H9 (cell line): ENCODE results near the gene TECTA. TPM values are rescaled to one million over a fixed set of nuclear protein-coding genes. Genes with fewer than 3 reads are reported as not detected.

Source experiments
- DNase-seq: peaks from one replicate; pipeline ENCODE4 v3.0.0-alpha.2; 2017
- H2AFZ ChIP-seq: one replicate; pipeline ENCODE4 v1.6.1; 2013; ENCODE audit warnings: mild to moderate bottlenecking, low read length, control low read depth, moderate library complexity
- H2AK5ac ChIP-seq: 2 replicates; pipeline ENCODE4 v1.6.1; 2013; ENCODE audit warnings: low read length, control low read depth, mixed read lengths; ENCODE audit not compliant: insufficient read length
- H2BK120ac ChIP-seq: one replicate; pipeline ENCODE4 v1.6.1; 2013; ENCODE audit warnings: low read depth, mild to moderate bottlenecking, low read length, control low read depth, inconsistent platforms; ENCODE audit not compliant: poor library complexity, severe bottlenecking
- H2BK12ac ChIP-seq: 2 replicates; pipeline ENCODE4 v1.6.1; 2013; ENCODE audit warnings: low read length, control low read depth, mixed read lengths, low read depth; ENCODE audit not compliant: insufficient read length
- H2BK15ac ChIP-seq: 2 replicates; pipeline ENCODE4 v1.6.1; 2013; ENCODE audit warnings: low read depth, low read length, control low read depth
- H2BK20ac ChIP-seq: one replicate; pipeline ENCODE4 v1.6.1; 2013; ENCODE audit warnings: low read depth, mild to moderate bottlenecking, low read length, control low read depth, inconsistent platforms; ENCODE audit not compliant: poor library complexity, severe bottlenecking
- H2BK5ac ChIP-seq: 2 replicates; pipeline ENCODE4 v1.6.1; 2013; ENCODE audit warnings: low read length, control low read depth, mixed read lengths; ENCODE audit not compliant: insufficient read length
- H3K14ac ChIP-seq: 2 replicates; pipeline ENCODE4 v1.6.1; 2013; ENCODE audit warnings: low read length, control low read depth; ENCODE audit not compliant: insufficient read depth
- H3K18ac ChIP-seq: 2 replicates; pipeline ENCODE4 v1.6.1; 2013; ENCODE audit warnings: low read depth, mild to moderate bottlenecking, mixed read lengths, low read length, control low read depth; ENCODE audit not compliant: insufficient read length
- H3K23ac ChIP-seq: 2 replicates; pipeline ENCODE4 v1.6.1; 2013; ENCODE audit warnings: low read length, control low read depth, mixed read lengths, low read depth; ENCODE audit not compliant: insufficient read length
- H3K23me2 ChIP-seq: 2 replicates; pipeline ENCODE4 v1.6.1; 2013; ENCODE audit warnings: low read depth, mild to moderate bottlenecking, mixed read lengths, low read length, control low read depth; ENCODE audit not compliant: insufficient read length, poor library complexity, severe bottlenecking
- H3K27ac ChIP-seq: 2 replicates; pipeline ENCODE4 v1.5.1; 2013; ENCODE audit warnings: low read length, control low read depth, mixed read lengths, low read depth; ENCODE audit not compliant: insufficient read length
- H3K27me3 ChIP-seq: 2 replicates; pipeline ENCODE4 v1.6.1; 2013; ENCODE audit warnings: low read length, control low read depth, inconsistent platforms; ENCODE audit not compliant: insufficient read depth
- H3K4ac ChIP-seq: 2 replicates; pipeline ENCODE4 v1.6.1; 2013; ENCODE audit warnings: low read depth, mild to moderate bottlenecking, control low read depth, inconsistent platforms, low read length, moderate library complexity
- H3K4me1 ChIP-seq: 2 replicates; pipeline ENCODE4 v1.6.1; 2013; ENCODE audit warnings: low read length, control low read depth, inconsistent platforms; ENCODE audit not compliant: insufficient read depth
- H3K4me2 ChIP-seq: 2 replicates; pipeline ENCODE4 v1.6.1; 2013; ENCODE audit warnings: low read length, control low read depth, mixed read lengths; ENCODE audit not compliant: insufficient read length, insufficient read depth
- H3K56ac ChIP-seq: 2 replicates; pipeline ENCODE4 v1.6.1; 2013; ENCODE audit warnings: low read depth, mild to moderate bottlenecking, mixed read lengths, low read length, control low read depth; ENCODE audit not compliant: insufficient read length
- H3K79me1 ChIP-seq: 2 replicates; pipeline ENCODE4 v1.6.1; 2013; ENCODE audit warnings: low read depth, mild to moderate bottlenecking, moderate library complexity, low read length, control low read depth, inconsistent platforms; ENCODE audit not compliant: insufficient read depth, poor library complexity, severe bottlenecking
- H3K79me2 ChIP-seq: 2 replicates; pipeline ENCODE4 v1.6.1; 2013; ENCODE audit warnings: low read length, control low read depth, inconsistent platforms; ENCODE audit not compliant: insufficient read depth
- H3K9ac ChIP-seq: 2 replicates; pipeline ENCODE4 v1.6.1; 2013; ENCODE audit warnings: low read length, control low read depth, mixed read lengths; ENCODE audit not compliant: insufficient read length; ENCODE audit errors: extremely low read depth
- H3K9me3 ChIP-seq: one replicate; pipeline ENCODE4 v1.6.1; 2013; ENCODE audit warnings: low read depth, low read length, inconsistent platforms; ENCODE audit not compliant: control insufficient read depth
- H3T11ph ChIP-seq: one replicate; pipeline ENCODE4 v1.6.1; 2013; ENCODE audit warnings: mild to moderate bottlenecking, low read length, control low read depth, inconsistent platforms
- H4K20me1 ChIP-seq: one replicate; pipeline ENCODE4 v1.6.1; 2013; ENCODE audit not compliant: control insufficient read depth, insufficient read length, insufficient read depth
- H4K5ac ChIP-seq: 2 replicates; pipeline ENCODE4 v1.6.1; 2013; ENCODE audit warnings: low read depth, mild to moderate bottlenecking, mixed read lengths, low read length, control low read depth; ENCODE audit not compliant: insufficient read length
- H4K8ac ChIP-seq: replicated peaks from 2 replicates; pipeline ENCODE4 v1.6.1; 2013; ENCODE audit warnings: low read length, control low read depth, mixed read lengths, low read depth; ENCODE audit not compliant: insufficient read length
- H4K91ac ChIP-seq: 2 replicates; pipeline ENCODE4 v1.6.1; 2013; ENCODE audit warnings: low read depth, mild to moderate bottlenecking, moderate library complexity, mixed read lengths, low read length, control low read depth; ENCODE audit not compliant: insufficient read length
- H3K27ac Mint-ChIP-seq, 3 experiments: 2 replicates in 2 of 3; 3 replicates in 1 of 3; pipeline ENCODE4 v1.8.0; 2020 to 2021; ENCODE audit warnings: mixed read lengths in 3 of 3, mild to moderate bottlenecking in 1 of 3, moderate library complexity in 1 of 3
- H3K27me3 Mint-ChIP-seq: 2 replicates; pipeline ENCODE4 v1.8.0; 2021; ENCODE audit warnings: low read depth, mild to moderate bottlenecking, moderate library complexity, mixed read lengths
- H3K36me3 Mint-ChIP-seq, 3 experiments: 2 replicates in 2 of 3; 3 replicates in 1 of 3; pipeline ENCODE4 v1.8.0; 2020 to 2021; ENCODE audit warnings: low read depth in 3 of 3, mixed read lengths in 3 of 3; ENCODE audit not compliant: insufficient read depth in 1 of 3
- H3K4me1 Mint-ChIP-seq, 2 experiments: 2 replicates each; pipeline ENCODE4 v1.8.0; 2020; ENCODE audit warnings: mixed read lengths in 2 of 2
- H3K4me3 Mint-ChIP-seq, 2 experiments: 2 replicates in 1 of 2; 3 replicates in 1 of 2; pipeline ENCODE4 v1.8.0; 2020 to 2021; ENCODE audit warnings: mild to moderate bottlenecking in 2 of 2, mixed read lengths in 2 of 2, moderate library complexity in 1 of 2
- H3K9me3 Mint-ChIP-seq, 2 experiments: 2 replicates in 1 of 2; 3 replicates in 1 of 2; pipeline ENCODE4 v1.8.0; 2020; ENCODE audit warnings: mild to moderate bottlenecking in 2 of 2, mixed read lengths in 2 of 2, moderate library complexity in 1 of 2
- total RNA-seq: library from RNA; stranded (reverse); gene quantifications from 2 replicates; pipeline ENCODE4 v1.2.1, GENCODE V29; 2021
- TF ChIP-seq, protein P1 (sequence below): fragments of 200-600 bp; sonication (generic); conservative IDR thresholded peaks from 3 replicates; pipeline ENCODE4 v1.8.0; 2021; ENCODE audit warnings: antibody characterized with exemption, mild to moderate bottlenecking

The TECTA gene
- total RNA-seq, 1 experiment from 2014 or later: 0.66 TPM

DNA sequence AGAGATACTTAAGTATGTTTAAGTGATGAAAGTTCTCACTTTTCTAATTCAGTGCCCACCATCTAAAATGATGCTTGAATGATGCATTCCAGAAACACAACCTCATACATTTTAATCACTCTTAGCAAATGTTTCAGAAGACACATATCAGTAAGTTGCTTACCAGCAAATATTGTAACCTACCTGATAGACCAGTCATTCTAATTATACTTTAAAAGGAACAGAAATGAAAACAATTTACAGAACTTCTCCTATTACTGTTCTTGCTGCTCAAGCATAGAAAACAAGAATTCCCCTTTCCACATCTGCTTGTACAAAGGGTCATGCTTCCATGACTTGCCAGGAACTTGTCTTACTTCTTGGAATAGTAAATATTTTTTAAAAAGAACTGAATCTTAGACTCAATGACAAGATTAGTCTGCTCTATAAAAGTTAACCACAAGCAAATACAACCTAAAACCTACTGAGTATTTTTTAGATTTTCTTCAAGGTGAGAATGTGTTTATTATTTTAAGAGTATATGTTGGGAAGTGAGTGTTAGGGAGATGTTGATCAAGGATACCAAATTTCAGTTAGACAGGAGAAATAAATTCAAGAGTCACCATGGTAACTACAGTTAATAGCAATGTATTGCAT, 109.5 kb downstream of the TECTA start:
- Histone ChIP-seq H3K23ac (no peak overlapping the region), H3K27ac (no peak overlapping the region), H3K27me3 (no peaks in the 10 kb centered on the region), H3K4ac (no peak overlapping the region), H2BK120ac (no peak overlapping the region), H3K23me2 (no peaks in the 10 kb centered on the region), H3K9ac (no peak overlapping the region), H4K5ac (no peak overlapping the region), H2BK20ac (no peak overlapping the region), H3T11ph (no peak overlapping the region), H2AK5ac (no peak overlapping the region), H3K79me1 (no peaks in the 10 kb centered on the region), H2AFZ (no peak overlapping the region), H3K18ac (no peak overlapping the region), H3K79me2 (no peaks in the 10 kb centered on the region), H4K8ac (no peak overlapping the region), H4K20me1 (no peaks in the 10 kb centered on the region), H3K4me1 (no peaks in the 10 kb centered on the region), H2BK12ac (no peak overlapping the region), H2BK15ac (no peak overlapping the region), H3K9me3 (no peaks in the 10 kb centered on the region), H2BK5ac (no peak overlapping the region), H3K4me2 (no peak overlapping the region), H4K91ac (no peak overlapping the region), H3K14ac (no peak overlapping the region), H3K56ac (no peak overlapping the region)
- Mint-ChIP-seq H3K27ac (no peak overlapping the region), H3K4me1 (peaks cover 2 to 6% of the 10 kb centered on the region in 2 experiments; a peak in 2 of 4 replicates), H3K4me3 (no peak overlapping the region), H3K9me3 (no peaks in the 10 kb centered on the region), H3K36me3 (no peaks in the 10 kb centered on the region; a peak in 1 of 7 replicates), H3K27me3 (no peaks in the 10 kb centered on the region)
- no peak for DNase-seq
- TF ChIP-seq, protein P1, sequence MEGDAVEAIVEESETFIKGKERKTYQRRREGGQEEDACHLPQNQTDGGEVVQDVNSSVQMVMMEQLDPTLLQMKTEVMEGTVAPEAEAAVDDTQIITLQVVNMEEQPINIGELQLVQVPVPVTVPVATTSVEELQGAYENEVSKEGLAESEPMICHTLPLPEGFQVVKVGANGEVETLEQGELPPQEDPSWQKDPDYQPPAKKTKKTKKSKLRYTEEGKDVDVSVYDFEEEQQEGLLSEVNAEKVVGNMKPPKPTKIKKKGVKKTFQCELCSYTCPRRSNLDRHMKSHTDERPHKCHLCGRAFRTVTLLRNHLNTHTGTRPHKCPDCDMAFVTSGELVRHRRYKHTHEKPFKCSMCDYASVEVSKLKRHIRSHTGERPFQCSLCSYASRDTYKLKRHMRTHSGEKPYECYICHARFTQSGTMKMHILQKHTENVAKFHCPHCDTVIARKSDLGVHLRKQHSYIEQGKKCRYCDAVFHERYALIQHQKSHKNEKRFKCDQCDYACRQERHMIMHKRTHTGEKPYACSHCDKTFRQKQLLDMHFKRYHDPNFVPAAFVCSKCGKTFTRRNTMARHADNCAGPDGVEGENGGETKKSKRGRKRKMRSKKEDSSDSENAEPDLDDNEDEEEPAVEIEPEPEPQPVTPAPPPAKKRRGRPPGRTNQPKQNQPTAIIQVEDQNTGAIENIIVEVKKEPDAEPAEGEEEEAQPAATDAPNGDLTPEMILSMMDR: no peak
